GM13977 (cell line): Measurements from ENCODE around the gene PLA2G2A.

ENCODE experiments used
- DNase-seq: peaks from one replicate; pipeline ENCODE4 v3.0.0; 2012; ENCODE audit warnings: low spot score
- in situ Hi-C: fragments of 300-500 bp; cut with MboI; formaldehyde crosslinking; loops from one replicate; pipeline ENCODE4 v1.12.0; 2022; ENCODE audit warnings: low sequenced_read_pairs, low pct_unique_long_range_greater_than_20kb, mixed read lengths, inconsistent platforms; ENCODE audit not compliant: unreplicated experiment
- TF ChIP-seq, protein P1 (sequence below): IDR thresholded peaks from 2 replicates; pipeline ENCODE4 v1.5.1; 2012; ENCODE audit warnings: mild to moderate bottlenecking, control low read depth; ENCODE audit not compliant: insufficient read depth; ENCODE audit errors: extremely low read depth, missing control alignments

Gene PLA2G2A

DNA sequence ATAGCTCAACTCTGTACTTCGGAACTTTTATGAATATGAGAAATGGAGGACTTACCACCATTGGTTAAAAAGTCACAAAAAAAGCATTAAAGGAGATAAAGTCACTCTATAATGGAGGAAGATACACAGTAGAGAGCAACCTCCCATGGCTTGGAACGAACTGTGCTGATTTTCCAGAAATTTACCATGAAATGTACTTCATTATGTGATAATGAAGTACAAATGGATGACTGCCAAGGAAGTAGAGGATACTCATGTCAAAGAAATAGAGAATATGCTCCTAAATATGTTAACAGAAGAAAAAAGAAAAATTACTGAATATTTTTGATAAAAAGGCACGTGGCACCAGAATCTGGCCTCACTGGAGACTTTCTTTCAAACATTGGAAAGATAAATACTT, 32.4 kb downstream of the PLA2G2A start:
- no peak for DNase-seq
- in situ Hi-C loops = no loop called here
- TF ChIP-seq, protein P1, sequence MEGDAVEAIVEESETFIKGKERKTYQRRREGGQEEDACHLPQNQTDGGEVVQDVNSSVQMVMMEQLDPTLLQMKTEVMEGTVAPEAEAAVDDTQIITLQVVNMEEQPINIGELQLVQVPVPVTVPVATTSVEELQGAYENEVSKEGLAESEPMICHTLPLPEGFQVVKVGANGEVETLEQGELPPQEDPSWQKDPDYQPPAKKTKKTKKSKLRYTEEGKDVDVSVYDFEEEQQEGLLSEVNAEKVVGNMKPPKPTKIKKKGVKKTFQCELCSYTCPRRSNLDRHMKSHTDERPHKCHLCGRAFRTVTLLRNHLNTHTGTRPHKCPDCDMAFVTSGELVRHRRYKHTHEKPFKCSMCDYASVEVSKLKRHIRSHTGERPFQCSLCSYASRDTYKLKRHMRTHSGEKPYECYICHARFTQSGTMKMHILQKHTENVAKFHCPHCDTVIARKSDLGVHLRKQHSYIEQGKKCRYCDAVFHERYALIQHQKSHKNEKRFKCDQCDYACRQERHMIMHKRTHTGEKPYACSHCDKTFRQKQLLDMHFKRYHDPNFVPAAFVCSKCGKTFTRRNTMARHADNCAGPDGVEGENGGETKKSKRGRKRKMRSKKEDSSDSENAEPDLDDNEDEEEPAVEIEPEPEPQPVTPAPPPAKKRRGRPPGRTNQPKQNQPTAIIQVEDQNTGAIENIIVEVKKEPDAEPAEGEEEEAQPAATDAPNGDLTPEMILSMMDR = no peak

DNA sequence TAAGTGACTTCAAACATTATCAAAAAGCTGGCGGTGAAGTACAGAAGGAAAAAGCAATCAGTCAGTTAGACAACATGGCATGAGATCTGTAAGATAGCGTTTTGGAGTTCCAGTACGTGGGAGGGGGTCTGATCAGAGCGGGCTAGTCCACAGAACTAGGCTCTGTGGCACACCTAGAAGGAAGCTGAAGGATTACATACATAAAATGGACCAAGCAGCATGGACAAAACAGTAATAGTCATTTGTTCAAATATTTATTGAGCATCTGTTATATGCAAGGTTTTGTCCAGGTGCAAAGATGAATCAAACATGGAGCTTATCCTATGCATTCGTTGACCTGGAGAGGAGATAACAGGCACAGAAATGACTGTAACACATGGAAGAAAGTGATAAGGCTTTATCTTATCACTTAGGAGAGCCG, 33.1 kb downstream of the PLA2G2A start:
- TF ChIP-seq, protein P1 = no peak
- in situ Hi-C loops = no loop called here
- no peak for DNase-seq

DNA sequence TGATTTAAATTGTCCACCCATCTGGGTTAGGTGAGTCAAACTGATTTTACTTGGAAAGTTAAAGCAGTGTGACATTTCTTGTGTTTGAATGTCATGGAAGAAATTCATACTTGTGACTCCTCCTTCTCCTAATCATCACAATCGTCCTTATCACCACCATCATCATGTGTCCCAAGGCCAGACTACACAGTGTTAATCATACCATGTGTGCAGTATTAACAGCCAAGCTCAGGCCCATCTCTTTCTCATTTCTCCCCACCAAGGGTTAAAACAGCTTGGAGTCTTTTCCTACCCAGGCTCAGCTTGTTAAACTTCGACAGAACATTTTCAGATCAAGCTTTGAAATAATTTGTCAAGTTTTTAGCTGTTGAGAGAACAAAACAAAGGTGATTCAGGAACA, 33.5 kb downstream of the PLA2G2A start:
- in situ Hi-C loops = no loop called here
- DNase-seq = no peak
- TF ChIP-seq, protein P1 = no peak

DNA sequence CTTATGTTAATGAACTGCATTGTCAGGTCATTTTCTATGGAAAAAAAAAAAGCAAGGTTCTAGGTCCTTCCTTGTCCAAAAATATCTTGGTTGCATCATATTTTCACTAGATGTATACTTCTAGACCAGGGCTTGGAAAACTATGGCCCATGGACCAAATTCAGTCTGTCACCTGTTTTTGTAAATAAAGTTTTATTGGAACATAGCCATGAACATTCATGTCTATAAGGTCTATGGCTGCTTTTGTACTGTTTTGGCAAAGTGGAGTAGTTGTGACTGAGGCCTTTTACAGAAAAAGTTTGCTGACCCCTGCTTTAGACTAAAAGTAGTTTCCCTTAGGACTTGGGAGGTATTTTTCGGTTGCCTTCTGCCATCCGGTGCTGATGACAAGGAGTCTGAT, 36.8 kb downstream of the PLA2G2A start:
- no peak for DNase-seq
- in situ Hi-C loops = no loop called here
- TF ChIP-seq, protein P1 = no peak

DNA sequence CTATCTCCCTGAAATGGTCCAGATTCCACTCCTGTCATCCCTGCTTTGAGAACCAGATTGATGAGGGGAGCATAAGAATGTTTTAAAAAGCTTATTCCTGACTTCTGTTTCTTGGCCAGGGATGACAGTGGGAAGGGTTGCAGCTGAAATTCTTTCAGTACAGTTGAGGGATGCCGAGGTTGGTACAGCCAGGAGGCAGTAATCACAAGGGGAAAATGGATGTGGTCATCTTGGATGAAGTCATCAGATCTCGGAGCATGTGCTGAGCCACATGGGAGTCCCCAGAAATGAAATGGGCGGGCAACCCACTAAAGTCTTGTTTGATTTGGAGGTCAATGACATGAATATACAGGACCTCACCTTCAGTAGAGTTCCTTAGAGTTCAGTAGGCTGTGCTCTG, 37.3 kb downstream of the PLA2G2A start:
- DNase-seq = no peak

DNA sequence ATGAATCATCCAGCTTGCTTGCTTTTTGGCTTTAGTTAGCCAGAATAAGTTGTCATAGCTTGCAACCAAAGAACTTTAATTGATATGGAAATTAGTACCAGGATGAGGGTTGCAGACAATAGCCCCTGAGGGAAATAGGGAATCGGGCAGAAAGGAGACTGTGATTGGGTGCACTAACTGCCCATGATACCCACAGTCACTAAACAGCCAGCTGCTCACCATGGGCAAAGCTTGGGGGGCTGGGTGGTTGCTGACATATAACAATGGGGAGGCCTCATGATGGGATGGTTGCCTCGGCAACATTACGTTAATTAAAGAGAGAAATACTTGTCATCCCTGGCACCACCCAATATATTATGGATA, 38.2 kb downstream of the PLA2G2A start:
- DNase-seq = no peak
- in situ Hi-C loops = no loop called here
- TF ChIP-seq, protein P1 = no peak

More for the DNA sequence above, 37.3 kb downstream of the PLA2G2A start:
- TF ChIP-seq, protein P1 = no peak
- in situ Hi-C loops = no loop called here
